OCI-LY7 (cell line): Measurements from ENCODE around the gene BICRAL.
"Not testable (repeated sequence)": the region's sequence is repeated elsewhere in the genome, so short reads cannot be mapped to it uniquely, and the experiment has no call there.

Source experiments
- CTCF ChIP-seq: fragments of 200-600 bp; sonication (generic); conservative IDR thresholded peaks from 2 replicates; pipeline ENCODE4 v1.5.1; 2014; ENCODE audit warnings: mild to moderate bottlenecking, antibody characterized with exemption, low read length, moderate library complexity, mixed read lengths
- EZH2phosphoT487 ChIP-seq: fragments of 200-600 bp; sonication (generic); IDR thresholded peaks from 2 replicates; pipeline ENCODE4 v1.6.1; 2018; ENCODE audit warnings: low read depth, borderline replicate concordance, mild to moderate bottlenecking, mixed run types, antibody characterized with exemption, low read length, moderate library complexity, mixed read lengths

GRCh38 chr6:42774821-42775487 is 6.9 kb upstream of the BICRAL start:
- not testable (repeated sequence) for TF ChIP-seq CTCF, EZH2phosphoT487
